HG02759 (cell line): ENCODE measurements around the gene AFAP1.

Experiments
- ATAC-seq: cut with Tn5 transposase; IDR thresholded peaks from one replicate; pipeline ENCODE4 v1.9.1; 2021; ENCODE audit warnings: mild to moderate bottlenecking, moderate library complexity; ENCODE audit not compliant: unreplicated experiment

The AFAP1 gene

GRCh38 chr4:7968262-7968896, 28.7 kb upstream of the AFAP1 start:
- no peak for ATAC-seq

- ATAC-seq: no peak
These were observed 28.0 kb upstream of the AFAP1 start for GRCh38 chr4:7967501-7968261.

GRCh38 chr4:7967063-7967440, 27.4 kb upstream of the AFAP1 start:
- no peak for ATAC-seq

- no peak for ATAC-seq
These were observed 26.8 kb upstream of the AFAP1 start for GRCh38 chr4:7966281-7967062.

GRCh38 chr4:7964890-7965662, 25.4 kb upstream of the AFAP1 start:
- no peak for ATAC-seq

GRCh38 chr4:7964459-7964858, 24.8 kb upstream of the AFAP1 start:
- ATAC-seq: no peak

GRCh38 chr4:7963691-7964090, 24.0 kb upstream of the AFAP1 start:
- ATAC-seq: no peak

- ATAC-seq: no peak
These were observed 23.2 kb upstream of the AFAP1 start for GRCh38 chr4:7962609-7963508.

- peak; percentile 69 for ATAC-seq
These were observed 21.4 kb upstream of the AFAP1 start for GRCh38 chr4:7960790-7961655.

- ATAC-seq: no peak
These were observed 20.5 kb upstream of the AFAP1 start for GRCh38 chr4:7960017-7960789.

- ATAC-seq: no peak
These were observed 19.4 kb upstream of the AFAP1 start for GRCh38 chr4:7959078-7959477.

- ATAC-seq: no peak
These were observed 17.4 kb upstream of the AFAP1 start for GRCh38 chr4:7956934-7957656.

GRCh38 chr4:7956270-7956808, 16.7 kb upstream of the AFAP1 start:
- no peak for ATAC-seq

GRCh38 chr4:7955393-7955792, 15.7 kb upstream of the AFAP1 start:
- no peak for ATAC-seq

- ATAC-seq: no peak
These were observed 13.0 kb upstream of the AFAP1 start for GRCh38 chr4:7952615-7953014.

- ATAC-seq: no peak
These were observed 10.8 kb upstream of the AFAP1 start for GRCh38 chr4:7950301-7951092.

GRCh38 chr4:7949759-7950158, 10.1 kb upstream of the AFAP1 start:
- ATAC-seq: no peak
